Rectal smooth muscle tissue (tissue), 1 donor: ENCODE measurements around the gene ZDHHC16.

Source experiments
- H3K27ac ChIP-seq: one replicate; pipeline ENCODE4 v1.7.0; 2013; ENCODE audit warnings: low read depth, low read length, inconsistent platforms
- H3K27me3 ChIP-seq: one replicate; pipeline ENCODE4 v1.7.0; 2013; ENCODE audit warnings: low read length; ENCODE audit not compliant: control insufficient read depth, insufficient read depth
- H3K36me3 ChIP-seq: one replicate; pipeline ENCODE4 v1.7.0; 2013; ENCODE audit warnings: low read length; ENCODE audit not compliant: control insufficient read depth, insufficient read depth
- H3K4me1 ChIP-seq: one replicate; pipeline ENCODE4 v1.7.0; 2013; ENCODE audit warnings: low read length; ENCODE audit not compliant: control insufficient read depth, insufficient read depth
- H3K4me3 ChIP-seq: one replicate; pipeline ENCODE4 v1.7.0; 2013; ENCODE audit warnings: low read length
- H3K9ac ChIP-seq: one replicate; pipeline ENCODE4 v1.7.0; 2013; ENCODE audit warnings: low read length

ZDHHC16 gene

GRCh38 chr10:97445357-97445721, 636 bp upstream of the ZDHHC16 start:
- Histone ChIP-seq H3K9ac (peak overlapping the region; percentile 54), H3K4me3 (peak overlapping the region; percentile 92), H3K36me3 (peaks cover 5% of the 10 kb centered on the region), H3K27ac (peak overlapping the region; percentile 16), H3K4me1 (peaks cover 3% of the 10 kb centered on the region), H3K27me3 (no peaks in the 10 kb centered on the region)

GRCh38 chr10:97450828-97451227, 4.9 kb downstream of the ZDHHC16 start:
- no peak overlapping the region for H3K4me3 ChIP-seq
- no peak overlapping the region for H3K27ac ChIP-seq
- H3K4me1 ChIP-seq, result peaks cover 3% of the 10 kb centered on the region
- no peaks in the 10 kb centered on the region for H3K27me3 ChIP-seq
- H3K36me3 ChIP-seq, result peaks cover 6% of the 10 kb centered on the region
- no peak overlapping the region for H3K9ac ChIP-seq

DNA sequence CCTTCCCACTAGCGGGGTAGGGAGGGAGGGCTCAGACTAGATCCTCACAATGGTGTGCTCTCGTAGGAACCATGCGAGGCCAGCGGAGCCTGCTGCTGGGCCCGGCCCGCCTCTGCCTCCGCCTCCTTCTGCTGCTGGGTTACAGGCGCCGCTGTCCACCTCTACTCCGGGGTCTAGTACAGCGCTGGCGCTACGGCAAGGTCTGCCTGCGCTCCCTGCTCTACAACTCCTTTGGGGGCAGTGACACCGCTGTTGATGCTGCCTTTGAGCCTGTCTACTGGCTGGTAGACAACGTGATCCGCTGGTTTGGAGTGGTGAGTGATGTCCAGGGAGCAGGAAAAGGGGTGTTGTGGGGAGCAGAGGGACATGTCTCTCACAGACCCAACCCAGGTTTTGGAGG, 5.6 kb downstream of the ZDHHC16 start:
- Histone ChIP-seq H3K36me3 (peaks cover 6% of the 10 kb centered on the region), H3K27me3 (no peaks in the 10 kb centered on the region), H3K27ac (no peak overlapping the region), H3K9ac (no peak overlapping the region), H3K4me3 (no peak overlapping the region), H3K4me1 (peaks cover 3% of the 10 kb centered on the region)

DNA sequence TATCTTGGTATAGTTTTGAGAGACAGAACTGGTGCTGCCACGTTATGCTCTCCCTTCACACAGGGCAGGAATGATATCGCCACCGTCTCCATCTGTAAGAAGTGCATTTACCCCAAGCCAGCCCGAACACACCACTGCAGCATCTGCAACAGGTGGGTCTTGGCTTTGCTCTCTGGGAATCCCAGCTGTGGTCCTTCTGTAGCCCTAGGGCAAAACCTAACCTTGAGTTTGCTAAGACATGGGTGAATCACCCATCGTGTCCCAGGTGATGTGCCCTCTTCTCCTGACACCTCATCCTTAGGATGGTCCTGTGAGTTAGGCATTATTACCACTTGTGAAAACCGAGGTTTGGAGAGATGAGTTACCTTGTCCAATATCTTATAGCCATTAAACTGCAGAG, 6.4 kb downstream of the ZDHHC16 start:
- Histone ChIP-seq H3K27me3 (no peaks in the 10 kb centered on the region), H3K36me3 (peaks cover 6% of the 10 kb centered on the region), H3K4me1 (peaks cover 3% of the 10 kb centered on the region), H3K4me3 (no peak overlapping the region), H3K9ac (no peak overlapping the region), H3K27ac (no peak overlapping the region)

GRCh38 chr10:97454330-97455036, 8.5 kb downstream of the ZDHHC16 start:
- H3K4me3 ChIP-seq, result no peak overlapping the region
- no peak overlapping the region for H3K27ac ChIP-seq
- H3K27me3 ChIP-seq, result no peaks in the 10 kb centered on the region
- H3K4me1 ChIP-seq, result no peaks in the 10 kb centered on the region
- peaks cover 17% of the 10 kb centered on the region for H3K36me3 ChIP-seq
- no peak overlapping the region for H3K9ac ChIP-seq

- Histone ChIP-seq H3K9ac (no peak overlapping the region), H3K4me3 (no peak overlapping the region), H3K27ac (no peak overlapping the region), H3K36me3 (peaks cover 30% of the 10 kb centered on the region), H3K27me3 (no peaks in the 10 kb centered on the region), H3K4me1 (no peaks in the 10 kb centered on the region)
Measured at GRCh38 chr10:97456034-97456685, 10.2 kb downstream of the ZDHHC16 start.

GRCh38 chr10:97456686-97457065, 10.7 kb downstream of the ZDHHC16 start:
- Histone ChIP-seq H3K4me3 (no peak overlapping the region), H3K36me3 (peaks cover 35% of the 10 kb centered on the region), H3K4me1 (no peaks in the 10 kb centered on the region), H3K27me3 (no peaks in the 10 kb centered on the region), H3K27ac (no peak overlapping the region), H3K9ac (no peak overlapping the region)

- Histone ChIP-seq H3K4me1 (no peaks in the 10 kb centered on the region), H3K9ac (no peak overlapping the region), H3K27ac (no peak overlapping the region), H3K36me3 (peaks cover 37% of the 10 kb centered on the region), H3K27me3 (no peaks in the 10 kb centered on the region), H3K4me3 (no peak overlapping the region)
Measured at GRCh38 chr10:97459111-97459510, 13.1 kb downstream of the ZDHHC16 start.

DNA sequence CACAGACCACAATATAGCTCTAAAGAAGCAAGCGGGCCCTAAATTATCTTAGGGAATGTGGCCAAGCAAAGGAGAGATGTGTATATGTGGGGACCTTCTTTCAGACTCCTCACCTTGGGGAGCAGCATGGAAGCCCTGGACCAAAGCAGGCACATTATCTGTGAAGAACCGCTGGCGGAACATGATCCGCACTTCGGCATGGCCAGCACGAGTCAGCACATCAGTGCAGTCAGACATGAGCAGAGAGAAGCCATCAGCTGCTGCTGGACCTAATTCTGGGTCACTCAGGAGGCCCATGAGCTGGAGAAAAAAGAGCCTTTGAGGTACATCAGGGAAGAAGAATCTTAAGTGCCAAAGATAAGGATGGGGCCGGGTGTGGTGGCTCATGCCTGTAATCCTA, 14.0 kb downstream of the ZDHHC16 start:
- H3K4me3 ChIP-seq, result no peak overlapping the region
- H3K9ac ChIP-seq, result no peak overlapping the region
- no peak overlapping the region for H3K27ac ChIP-seq
- no peaks in the 10 kb centered on the region for H3K4me1 ChIP-seq
- peaks cover 37% of the 10 kb centered on the region for H3K36me3 ChIP-seq
- no peaks in the 10 kb centered on the region for H3K27me3 ChIP-seq

DNA sequence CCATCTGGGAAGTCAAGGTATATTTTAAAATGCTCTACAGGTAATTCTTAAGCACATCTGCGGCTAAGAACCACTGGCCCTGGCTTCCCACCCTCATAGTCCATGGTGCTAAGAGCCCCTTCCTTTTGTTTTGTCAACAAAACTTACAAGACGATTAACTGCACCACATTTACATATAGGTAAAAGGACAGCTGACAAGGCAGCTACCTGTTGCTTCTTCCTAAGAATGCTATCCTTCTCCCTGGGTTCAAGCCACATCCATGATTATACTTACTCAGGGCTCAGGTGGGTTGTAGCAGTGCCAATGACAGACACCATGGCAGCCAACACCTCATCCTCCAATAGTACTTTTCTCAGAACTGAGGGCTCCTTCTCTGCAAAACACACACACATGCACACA, 16.3 kb downstream of the ZDHHC16 start:
- H3K9ac ChIP-seq, result no peak overlapping the region
- H3K27me3 ChIP-seq, result no peaks in the 10 kb centered on the region
- no peaks in the 10 kb centered on the region for H3K4me1 ChIP-seq
- no peak overlapping the region for H3K27ac ChIP-seq
- no peak overlapping the region for H3K4me3 ChIP-seq
- H3K36me3 ChIP-seq, result peaks cover 54% of the 10 kb centered on the region

- Histone ChIP-seq H3K9ac (no peak overlapping the region), H3K27me3 (no peaks in the 10 kb centered on the region), H3K4me1 (no peaks in the 10 kb centered on the region), H3K27ac (no peak overlapping the region), H3K4me3 (no peak overlapping the region), H3K36me3 (peaks cover 59% of the 10 kb centered on the region)
Measured at GRCh38 chr10:97463363-97464132, 17.6 kb downstream of the ZDHHC16 start.

- Histone ChIP-seq H3K4me1 (no peaks in the 10 kb centered on the region), H3K27me3 (no peaks in the 10 kb centered on the region), H3K27ac (no peak overlapping the region), H3K9ac (no peak overlapping the region), H3K4me3 (no peak overlapping the region), H3K36me3 (peaks cover 60% of the 10 kb centered on the region)
Measured at GRCh38 chr10:97464226-97464625, 18.3 kb downstream of the ZDHHC16 start.
